ENCODE measurements around the gene SPTAN1.

- TF ChIP-seq POLR2A (IDR thresholded peaks at IDR 0.05) (no peak), CTCF (IDR thresholded peaks at IDR 0.05) (no peak), POLR2AphosphoS5 (IDR thresholded peaks at IDR 0.05; ENCODE audit: insufficient read depth in 1 of 2, low read depth in 1 of 2) (no peak)
Measured at GRCh38 chr9:128654481-128654880, 102.1 kb downstream of the SPTAN1 start.
